HG03442 (cell line): ENCODE results near the gene IVD.
"Not testable (repeated sequence)": the region's sequence is repeated elsewhere in the genome, so short reads cannot be mapped to it uniquely, and the experiment has no call there.

Source experiments
- ATAC-seq: cut with Tn5 transposase; IDR thresholded peaks from one replicate; pipeline ENCODE4 v1.9.1; 2021; ENCODE audit warnings: mild to moderate bottlenecking, moderate library complexity; ENCODE audit not compliant: unreplicated experiment

IVD gene

DNA sequence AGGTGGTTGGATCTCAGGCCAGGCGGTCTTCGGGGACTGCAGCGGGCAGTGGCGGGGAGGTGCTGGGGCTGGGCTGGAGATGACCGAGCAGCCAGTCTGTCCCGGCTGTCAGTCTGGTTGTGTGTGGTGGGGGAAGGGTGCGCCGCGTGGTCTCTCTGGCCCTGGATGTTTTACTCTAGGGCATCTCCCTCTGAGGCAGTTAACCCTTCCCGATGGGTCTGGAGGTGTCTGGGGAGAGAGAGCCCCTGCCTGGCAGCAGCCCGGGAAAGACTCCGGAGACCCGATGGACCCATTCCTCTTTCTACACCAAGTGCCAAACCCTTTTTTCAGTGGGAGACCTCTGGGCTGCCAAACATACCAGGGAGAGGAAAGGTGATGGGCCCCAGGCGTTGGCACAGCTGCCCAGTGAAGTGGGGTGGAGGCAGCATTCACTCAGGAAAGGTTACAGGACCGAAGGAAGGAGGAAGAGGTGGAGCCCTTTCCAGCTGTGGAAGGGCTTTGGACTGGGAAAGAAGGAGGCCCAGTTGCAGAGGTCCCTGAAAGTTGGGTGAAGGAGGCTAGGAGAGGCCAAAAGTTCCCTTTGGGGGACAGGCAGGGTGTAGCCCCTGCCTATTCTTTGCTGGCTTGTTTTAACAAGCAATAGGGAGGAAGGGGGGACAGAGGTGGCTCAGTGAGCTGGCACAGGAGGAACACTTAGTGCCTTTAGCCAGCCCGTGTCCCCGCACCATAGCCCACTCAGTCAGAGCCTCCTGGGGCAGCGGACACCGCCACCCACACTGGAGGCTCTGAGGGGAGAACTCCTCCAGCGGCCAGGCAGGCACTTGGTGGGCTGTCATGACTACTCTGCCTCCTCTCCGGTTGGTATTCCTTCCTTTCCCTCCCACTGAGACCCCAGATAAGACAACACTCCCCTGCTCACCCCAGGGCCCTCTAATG, 32.4 kb downstream of the IVD start:
- no peak for ATAC-seq

- no peak for ATAC-seq
These were observed 33.1 kb downstream of the IVD start for GRCh38 chr15:40438712-40439111.

- ATAC-seq: no peak
These were observed 33.9 kb downstream of the IVD start for GRCh38 chr15:40439461-40439959.

DNA sequence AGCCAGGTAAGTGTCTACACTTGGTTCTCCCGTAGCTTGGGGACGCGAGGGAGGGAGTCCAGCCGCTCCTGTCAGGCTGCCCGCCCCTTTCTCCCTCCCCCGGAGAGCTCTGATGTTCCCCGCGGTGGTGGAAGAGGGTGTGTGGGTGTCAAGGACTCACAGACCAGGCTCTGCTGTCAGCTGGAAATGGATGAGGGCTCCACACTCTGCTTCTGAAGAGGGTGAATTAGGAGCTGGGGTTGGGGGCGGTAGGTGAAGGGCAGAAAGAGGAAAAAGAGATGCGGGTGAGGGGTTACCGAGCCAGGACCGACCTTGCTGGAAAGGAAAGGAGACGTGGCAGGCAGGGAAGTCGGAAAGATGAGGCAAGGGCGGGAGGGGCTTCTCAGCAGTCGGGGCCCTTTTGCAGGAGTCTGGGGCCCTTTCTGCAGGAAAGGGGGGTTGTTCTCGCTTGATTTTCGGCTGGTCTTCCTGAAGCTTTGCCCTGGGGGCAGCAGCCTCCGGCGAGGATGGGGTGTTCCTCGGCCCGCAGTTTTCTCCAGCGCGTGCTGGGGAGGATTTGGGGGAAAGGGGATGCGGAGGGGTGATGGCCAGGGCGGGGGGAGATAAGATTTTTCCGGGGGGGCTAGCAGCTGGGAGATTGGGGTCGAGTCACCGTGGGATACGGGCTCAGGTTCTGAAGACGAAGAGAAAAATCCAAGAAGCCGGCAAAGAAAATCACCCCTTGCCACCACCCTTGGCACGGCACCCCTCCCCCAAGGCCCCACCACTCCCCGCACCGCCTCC, 34.6 kb downstream of the IVD start:
- no peak for ATAC-seq

DNA sequence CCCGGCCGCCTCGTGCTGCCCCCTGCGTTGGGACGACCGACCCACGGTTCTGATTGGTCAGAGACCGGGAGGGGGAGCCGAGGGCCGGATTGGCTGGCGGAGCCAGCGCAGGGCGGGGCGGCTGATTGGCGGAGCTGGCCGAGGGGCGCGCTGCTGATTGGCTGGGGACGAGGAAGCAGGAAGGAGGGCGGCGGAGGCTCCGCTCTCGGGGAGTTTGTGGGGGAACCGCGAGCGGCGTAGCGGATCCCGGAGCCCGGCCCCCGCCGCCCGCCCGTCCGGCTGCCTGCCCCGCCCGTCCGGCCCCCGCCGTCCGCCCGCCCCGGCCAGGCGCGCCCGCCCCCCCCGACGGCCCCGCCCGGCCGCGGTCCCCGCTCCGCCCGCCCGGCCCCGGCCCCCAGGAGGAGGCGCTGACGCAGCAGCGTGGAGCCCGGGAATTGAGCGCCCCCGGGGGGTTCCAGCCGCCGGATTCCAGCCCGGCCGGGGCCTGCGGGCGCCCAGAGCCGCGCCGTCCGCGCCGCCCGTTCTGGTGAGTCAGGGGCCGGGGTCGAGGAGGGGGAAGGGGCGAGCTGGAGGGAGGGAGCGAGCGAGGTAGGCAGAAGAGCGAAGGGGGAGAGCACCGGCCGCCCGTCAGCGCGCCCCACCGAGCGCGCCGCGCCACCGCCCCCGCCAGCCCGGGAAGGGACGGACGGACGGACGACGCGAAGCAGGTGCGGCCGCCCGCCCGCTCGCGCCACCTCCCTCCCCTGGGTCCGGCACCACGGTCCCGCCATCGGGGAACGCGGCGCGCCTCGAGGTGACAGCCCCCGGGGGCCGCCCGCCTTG, 35.4 kb downstream of the IVD start, which contains the start of gene BAHD1:
Gene BAHD1 (plus strand): TSS at position 211 of the 822 bp plus-strand sequence. CDS start 17,512 bp downstream, outside the sequence.
- peak; percentile 87 for ATAC-seq

DNA sequence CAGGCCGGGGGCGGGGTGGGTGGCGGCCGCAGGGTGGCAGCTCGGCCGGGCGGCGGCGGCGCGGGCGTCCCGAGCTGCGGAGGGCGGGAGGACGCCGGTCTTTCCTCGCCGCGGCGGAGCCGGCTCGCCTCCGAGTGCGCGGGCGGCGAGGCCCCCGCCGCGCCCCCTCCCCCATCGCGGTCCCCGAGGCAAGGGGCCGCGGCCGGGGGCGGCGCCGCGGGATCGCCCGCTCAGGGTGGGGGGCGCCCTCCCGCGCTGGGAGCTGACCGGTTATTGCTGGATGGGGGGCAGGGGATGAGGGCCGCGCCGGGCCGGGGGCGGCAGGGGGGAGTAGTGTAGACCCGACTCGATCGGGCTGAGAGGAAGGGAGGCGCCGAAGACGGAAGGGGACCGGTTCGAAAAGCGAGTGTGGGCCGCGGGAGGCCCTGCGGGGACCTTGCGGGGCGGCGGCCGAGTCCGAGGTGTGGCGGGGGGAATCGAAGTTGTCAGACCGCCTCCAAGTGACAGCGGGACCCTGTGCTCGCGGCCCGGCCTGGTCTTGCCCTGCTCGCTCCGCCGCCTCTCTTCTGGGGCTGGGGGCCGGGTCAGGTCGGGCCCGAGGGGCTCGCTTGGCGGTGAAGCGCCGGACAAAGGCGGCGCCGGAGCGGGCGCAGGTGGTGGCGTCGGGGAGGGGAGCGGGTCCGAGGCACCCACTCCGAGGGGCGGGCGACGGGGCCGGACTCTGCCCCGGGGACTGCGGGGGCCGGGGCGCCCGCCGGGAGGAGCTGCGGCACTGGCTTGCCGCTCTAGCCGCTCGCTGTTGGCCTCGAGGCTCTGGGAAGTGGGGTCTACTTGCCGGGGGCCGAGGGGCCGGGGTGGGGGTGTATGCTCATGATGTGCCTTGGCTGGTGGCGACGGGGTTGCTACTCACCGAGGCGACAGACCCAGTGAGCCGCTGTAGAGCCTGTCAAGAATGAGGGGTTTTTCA, 36.3 kb downstream of the IVD start:
- ATAC-seq: no peak

GRCh38 chr15:40443255-40443654, 37.7 kb downstream of the IVD start:
- ATAC-seq: no peak

GRCh38 chr15:40443846-40444245, 38.3 kb downstream of the IVD start:
- no peak for ATAC-seq

DNA sequence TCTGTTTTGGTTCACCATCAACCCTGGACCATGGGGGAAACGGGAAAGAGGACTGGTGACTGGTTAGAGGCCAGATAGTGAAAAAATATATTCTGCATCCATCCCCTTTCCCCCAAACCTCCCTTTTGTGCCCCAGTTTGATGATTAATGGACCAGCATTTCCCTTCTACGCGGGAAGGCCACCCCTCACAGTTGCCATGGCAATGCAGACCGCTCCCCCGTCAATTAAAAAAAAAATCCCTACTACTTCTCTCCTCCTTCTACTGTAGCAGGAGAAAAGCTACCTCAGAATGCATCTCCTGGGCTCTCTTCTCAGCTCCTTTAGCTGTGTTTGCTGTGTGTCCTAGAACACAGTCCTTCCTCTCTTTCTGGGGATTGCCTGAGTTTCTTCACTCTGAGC, 39.1 kb downstream of the IVD start:
- ATAC-seq: no peak

GRCh38 chr15:40445421-40445922, 39.9 kb downstream of the IVD start:
- ATAC-seq: no peak

GRCh38 chr15:40446144-40446543, 40.5 kb downstream of the IVD start:
- ATAC-seq: no peak

DNA sequence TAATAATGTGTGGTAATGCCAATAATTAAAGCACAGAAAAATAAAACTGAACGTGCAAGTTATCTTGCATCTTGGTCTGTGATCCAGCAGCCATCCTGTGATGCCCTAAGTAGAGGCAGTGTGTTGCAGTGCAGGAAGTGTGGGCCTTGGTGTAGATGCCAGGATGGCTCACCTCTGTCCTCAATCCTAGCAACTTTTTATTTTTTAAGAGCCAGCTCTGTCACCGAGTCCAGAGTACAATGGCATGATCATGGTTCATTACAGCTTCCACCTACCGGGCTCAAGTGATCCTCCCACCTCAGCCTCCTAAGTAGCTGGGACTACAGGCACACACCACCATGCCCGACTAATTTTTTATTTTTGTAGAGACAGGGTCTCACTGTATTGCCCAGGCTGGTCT, 42.8 kb downstream of the IVD start:
- no peak for ATAC-seq

DNA sequence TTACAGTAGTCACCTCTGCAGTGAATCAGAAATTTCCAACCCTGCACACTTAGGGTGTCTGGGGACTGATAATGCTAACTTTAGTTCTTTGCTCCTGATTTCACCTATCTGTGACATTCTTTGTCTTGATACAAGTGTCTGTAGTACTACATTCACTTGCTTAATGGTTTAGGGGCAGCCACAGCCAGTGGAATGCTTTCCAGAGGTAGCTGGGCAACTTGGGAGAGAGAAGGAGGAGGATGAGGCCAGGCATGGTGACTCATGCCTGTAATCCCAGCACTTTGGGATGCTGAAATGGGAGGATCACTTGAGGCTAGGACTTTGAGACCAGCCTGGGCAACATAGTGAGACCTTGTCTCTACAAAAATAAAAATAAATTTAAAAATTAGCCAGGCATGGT, 43.7 kb downstream of the IVD start:
- no peak for ATAC-seq

DNA sequence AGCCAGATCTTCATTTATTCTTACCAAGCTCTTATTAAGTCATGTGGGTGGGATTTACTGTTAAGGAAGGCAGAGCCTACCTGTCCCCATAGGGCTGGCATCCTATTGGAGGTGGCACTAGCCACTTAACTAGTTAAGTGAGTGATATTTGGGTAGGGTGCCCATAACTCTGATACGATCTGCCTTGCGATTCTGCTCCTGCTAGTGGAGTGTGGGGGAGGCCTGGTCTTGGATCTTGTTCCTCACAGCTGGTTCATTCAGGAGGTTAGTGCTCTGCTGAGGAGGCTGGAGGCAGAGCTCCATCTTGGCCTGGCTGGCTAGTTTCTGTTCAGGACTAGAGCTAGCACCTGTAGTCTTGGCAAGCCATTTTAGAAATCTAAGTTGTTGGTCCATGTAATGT, 44.5 kb downstream of the IVD start:
- ATAC-seq: no peak

- ATAC-seq: no peak
These were observed 46.0 kb downstream of the IVD start for GRCh38 chr15:40451527-40452158.

GRCh38 chr15:40452296-40453090, 46.9 kb downstream of the IVD start:
- peak; percentile 58 for ATAC-seq

DNA sequence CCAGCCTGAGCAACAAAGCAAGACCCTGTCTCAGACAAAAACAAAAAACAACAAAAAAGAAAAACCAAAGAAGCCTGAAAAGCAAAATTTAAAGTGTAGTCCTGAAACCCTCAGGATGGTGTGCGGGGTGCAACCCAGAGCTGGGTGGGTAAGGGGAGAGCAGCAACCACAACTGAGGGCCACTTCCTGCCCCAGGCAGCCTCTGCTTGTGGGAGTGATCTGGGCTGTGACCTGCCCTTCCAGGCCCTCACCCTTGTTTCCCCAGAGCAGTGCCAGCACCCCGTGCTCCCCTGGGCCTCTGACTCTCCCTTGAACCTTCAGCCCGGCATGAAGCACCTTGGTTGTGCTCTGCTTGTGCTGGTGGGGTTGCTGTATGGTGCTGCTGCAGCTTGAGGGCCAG, 48.3 kb downstream of the IVD start:
- not testable (repeated sequence) for ATAC-seq

- ATAC-seq: no peak
These were observed 49.4 kb downstream of the IVD start for GRCh38 chr15:40454904-40455391.
